ENCODE results near the gene CHST4. TPM values are rescaled to one million over a fixed set of nuclear protein-coding genes. Genes with fewer than 3 reads are reported as not detected.
"Not testable (repeated sequence)": the region's sequence is repeated elsewhere in the genome, so short reads cannot be mapped to it uniquely, and the experiment has no call there.

Gene CHST4
- total RNA-seq, result not detected

DNA sequence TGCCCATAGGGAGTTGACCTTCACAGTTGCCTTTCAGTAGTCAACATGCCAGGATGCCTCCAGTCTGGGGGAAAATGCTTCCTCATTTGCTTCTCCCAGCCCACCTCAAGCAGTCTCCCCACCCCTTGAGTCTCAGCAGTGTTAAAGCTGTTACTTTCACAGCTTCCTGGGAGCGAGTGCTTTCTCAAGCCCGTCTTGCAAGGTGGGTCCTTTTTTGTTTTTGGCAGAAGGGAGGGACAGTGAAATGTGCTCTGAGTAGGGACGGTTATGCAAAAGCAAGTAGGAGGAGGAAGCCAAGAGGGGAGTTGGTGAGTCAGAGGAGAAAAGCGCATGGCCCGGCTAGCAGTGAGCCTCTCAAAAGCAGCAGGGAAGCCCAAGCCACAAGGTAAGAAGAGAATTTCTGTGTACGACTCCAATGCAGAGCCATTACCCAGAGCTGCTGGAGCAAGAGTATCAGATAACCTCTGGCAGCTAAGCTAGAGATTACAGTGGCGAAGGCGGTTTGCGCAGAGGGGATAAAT lies at the start of gene CHST4:
TSS of gene CHST4 (plus strand) at position 316 of the 521 bp plus-strand sequence. CDS start 10,252 bp downstream, outside the sequence.
- ChIA-PET CTCF (interaction anchor here (1.4 kb wide), 1 partner anchor 64 kb away, joined by 3 read pairs; the partner anchor contains the start of gene ZNF23), POLR2A (no interaction called here)

DNA sequence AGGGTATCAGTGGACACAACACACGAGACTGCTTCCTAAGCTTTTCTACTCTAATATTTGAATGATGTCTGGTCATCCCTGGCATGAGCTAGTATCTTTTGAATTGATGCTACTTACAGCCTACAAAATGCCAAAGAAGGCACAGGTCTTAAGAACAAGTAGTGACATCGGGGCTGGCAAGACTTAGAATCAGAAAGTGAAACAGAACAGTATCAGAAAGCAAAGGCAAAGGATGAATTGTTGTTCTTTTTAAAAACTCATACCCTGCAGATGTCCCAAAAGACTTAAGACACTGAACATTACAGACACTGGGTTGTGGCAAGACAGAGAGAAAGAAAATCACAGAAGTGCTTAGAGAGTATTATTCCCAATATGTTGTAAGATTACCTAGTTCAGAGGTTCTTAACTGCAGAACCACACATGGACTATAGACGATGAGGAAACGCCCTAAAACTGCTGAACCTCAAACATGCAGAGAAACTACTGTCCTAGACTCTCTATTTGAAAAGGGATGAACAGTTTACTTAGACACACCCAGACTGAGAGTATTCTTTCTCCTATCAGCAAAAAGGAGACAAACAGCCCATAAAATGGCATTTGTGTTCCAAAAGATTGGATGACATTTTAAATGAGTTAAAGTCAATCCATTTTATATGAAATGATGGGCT lies 49.6 kb upstream of the CHST4 start:
- POLR2A ChIA-PET, result no interaction called here
- CTCF ChIA-PET, result no interaction called here

DNA sequence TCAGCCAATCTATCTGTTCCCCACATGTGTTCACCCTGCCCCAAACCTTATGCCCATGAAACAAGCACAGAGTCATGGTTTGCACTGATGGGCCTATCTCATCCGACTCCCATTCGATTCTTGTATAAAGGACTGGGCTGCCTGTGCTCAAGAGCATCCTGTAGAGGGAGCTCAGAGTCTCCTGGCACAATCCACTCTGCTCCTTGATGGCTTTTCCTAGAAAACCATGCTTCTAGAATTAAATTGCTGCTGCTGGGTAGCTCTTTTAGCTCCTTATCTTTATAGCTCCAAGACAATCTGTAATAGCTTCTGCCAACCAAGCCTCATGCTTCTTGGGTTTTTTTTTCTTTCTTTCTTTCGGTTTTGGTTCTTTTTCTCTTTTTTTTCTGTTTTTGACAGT lies 46.8 kb upstream of the CHST4 start:
- POLR2A ChIA-PET, result no interaction called here
- CTCF ChIA-PET, result no interaction called here

DNA sequence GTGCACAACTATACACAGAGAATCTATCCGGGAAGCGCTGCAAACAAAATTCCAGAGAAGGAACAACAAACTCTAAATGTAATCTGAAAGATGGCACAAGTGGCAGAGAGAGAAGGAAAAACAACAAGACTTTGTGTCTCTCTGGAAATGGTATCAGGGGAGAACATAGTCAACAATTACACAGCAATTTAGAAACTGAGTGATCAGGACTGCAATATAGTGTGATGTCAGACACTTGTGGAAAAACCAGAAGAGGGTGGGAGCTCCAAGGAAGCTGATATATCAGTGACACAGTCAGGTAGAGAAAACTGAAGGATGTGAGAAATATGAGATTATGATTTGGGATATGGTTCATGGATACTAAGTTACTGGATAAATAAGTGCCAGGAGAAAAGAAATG lies 45.3 kb upstream of the CHST4 start:
- ChIA-PET CTCF (interaction anchor here (1.7 kb wide), 1 partner anchor 18 kb away, joined by 5 read pairs; no protein-coding TSS in a partner anchor), POLR2A (no interaction called here)

DNA sequence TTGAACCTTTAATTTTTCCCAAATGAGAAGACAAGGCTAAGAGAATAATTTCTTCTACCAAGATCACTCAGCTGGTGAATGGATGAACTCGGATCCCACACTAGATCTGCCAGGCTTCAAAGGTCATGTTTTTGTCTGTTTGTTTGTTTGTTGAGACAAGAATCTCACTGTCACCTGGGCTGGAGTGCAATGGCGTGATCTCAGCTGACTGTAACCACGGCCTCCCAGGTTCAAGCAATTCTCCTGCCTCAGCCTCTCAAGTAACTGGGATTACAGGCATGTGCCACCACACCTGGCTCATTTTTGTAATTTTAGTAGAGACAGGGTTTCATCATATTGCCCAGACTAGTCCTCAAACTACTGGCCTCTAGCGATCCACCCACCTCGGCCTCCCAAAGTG lies 43.7 kb upstream of the CHST4 start:
- ChIA-PET POLR2A (interaction anchor here (1.9 kb wide), 1 partner anchor 20 kb away, joined by 11 read pairs; the partner anchor contains the start of gene ZNF23), CTCF (interaction anchor here (1.7 kb wide), 1 partner anchor 20 kb away, joined by 5 read pairs; no protein-coding TSS in a partner anchor)

DNA sequence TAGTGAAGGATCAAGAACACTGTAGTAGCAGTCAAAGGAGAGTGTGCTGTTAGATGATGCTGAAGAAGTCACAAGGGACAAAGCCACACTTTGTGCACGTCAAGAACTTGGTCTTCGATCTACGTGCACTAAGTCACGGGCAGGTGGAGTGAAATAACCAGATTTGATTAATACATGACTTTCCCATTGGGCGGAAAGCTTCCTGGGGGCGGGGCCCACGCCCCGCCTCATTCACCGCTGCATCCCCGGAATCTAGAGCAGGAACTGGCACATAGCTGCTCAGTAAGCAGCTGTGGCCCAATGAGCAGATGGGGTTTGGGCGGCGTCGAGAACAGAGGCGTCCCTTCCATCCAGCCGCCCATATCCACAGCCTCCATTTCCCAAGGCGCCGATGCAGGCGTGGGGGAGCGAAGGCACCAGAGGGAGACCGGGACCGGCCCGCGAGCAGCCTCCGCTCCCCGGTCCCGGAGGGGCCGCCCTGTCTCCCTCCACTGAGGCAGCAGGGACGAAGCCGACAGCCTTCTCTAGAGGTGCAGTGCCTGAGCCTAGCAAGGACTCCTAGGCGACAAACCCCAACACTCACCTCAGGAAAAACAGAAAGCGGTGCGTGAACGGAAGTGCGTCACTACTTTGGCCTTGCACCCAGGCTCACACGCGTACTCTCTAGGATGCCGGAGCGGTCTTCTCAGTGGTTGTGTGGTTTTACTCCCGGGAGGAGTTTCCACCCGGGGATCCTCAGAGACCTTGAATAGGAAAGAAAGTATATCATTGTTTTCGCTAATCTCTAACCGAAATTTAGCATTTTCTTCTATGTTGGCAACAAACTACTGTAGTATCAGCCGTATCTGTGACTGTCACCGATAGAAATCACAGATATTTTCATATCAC lies 42.0 kb upstream of the CHST4 start:
- CTCF ChIA-PET, result interaction anchor here (0.7 to 1.6 kb wide), 3 partner anchors 17 to 72 kb away, joined by 3 to 4 read pairs (median 4); partner anchors contain the start of gene ZNF23
- POLR2A ChIA-PET, result interaction anchor here (0.6 to 1.9 kb wide), 2 partner anchors 16 to 22 kb away, joined by 3 to 11 read pairs; partner anchors contain the start of gene ZNF23

DNA sequence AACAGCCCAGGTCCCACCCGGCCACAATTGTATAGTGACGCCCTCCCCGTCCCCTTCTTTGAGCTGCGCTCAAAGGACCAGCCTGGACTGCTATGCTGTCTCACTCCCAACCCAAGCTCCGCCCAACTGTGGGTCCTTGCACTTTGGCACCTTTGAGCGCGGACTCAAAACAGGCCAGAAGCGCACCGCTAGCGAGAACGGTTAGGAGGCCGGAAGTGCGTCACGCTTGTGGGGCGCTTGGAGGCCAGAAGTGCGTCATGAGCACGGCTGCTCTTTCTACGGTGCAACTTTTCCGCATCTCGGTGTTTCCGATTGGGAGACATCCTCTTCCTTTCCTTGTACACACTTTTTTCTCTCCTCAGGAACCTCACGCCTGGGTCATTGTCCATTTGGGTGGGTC lies 37.1 kb upstream of the CHST4 start, which contains the start of gene ZNF19:
TSS of gene ZNF19 (minus strand) at position 203 of the 400 bp plus-strand sequence. CDS start 7,210 bp downstream, outside the sequence.
- ChIA-PET POLR2A (no interaction called here), CTCF (no interaction called here)

DNA sequence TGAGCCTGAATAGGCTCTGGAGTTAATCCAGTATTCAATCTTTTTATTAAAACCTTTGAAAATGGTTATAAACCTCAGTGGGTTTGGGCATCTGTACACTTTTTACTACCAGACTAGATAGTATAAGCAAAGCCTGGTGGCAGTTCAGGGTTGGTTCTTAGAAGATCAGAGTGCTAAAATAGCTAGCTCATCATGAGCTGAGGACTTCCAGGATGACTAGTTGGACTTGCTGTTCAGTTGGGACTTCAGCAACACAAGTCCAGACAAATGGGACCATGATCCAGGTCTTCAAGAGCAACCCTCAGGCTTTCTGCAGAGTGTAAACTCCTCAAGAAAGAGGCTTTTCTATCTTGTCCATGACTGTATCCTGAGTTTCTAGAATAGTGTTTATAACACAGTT lies 35.9 kb upstream of the CHST4 start:
- ChIA-PET CTCF (interaction anchor here (1.5 kb wide), 1 partner anchor 77 kb away, joined by 4 read pairs; no protein-coding TSS in a partner anchor), POLR2A (no interaction called here)

DNA sequence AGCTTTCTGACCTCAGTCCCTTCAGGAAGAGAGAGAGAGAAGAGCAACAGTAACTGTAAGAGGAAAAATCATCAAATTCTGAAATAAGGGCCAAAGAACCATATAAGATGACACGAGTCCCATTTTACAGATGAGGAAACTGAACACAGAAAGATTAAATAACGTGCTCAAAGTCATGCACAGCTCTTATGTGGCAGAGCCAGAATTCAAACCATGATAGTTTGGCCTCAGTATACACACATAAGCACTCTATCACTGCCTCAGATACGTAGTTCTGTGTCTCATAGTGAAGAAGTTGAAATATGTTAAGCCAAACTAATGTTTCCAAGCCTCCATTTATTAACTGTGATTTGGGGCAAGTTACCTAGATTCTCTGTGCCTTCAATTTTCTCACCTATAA lies 35.2 kb upstream of the CHST4 start:
- ChIA-PET POLR2A (no interaction called here), CTCF (no interaction called here)

DNA sequence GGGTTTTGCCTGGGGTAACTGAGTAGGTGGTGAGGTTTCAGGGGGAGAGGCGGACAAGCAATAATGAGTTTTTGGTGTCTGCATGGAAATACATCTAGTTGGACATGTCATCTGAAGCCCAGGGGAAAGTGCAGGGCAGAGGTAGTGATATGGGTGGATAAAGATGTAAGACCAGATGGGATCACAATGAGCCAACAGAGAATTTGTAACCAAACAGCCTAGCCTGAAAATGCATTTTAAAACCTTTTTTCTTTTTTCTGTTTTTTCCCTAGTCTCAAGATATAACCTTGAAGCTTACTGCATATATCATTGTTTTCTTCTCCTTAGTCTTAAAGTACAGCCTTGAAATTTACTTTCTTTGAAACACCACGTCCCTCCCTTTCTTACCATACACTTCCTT lies 33.4 kb upstream of the CHST4 start:
- ChIA-PET POLR2A (no interaction called here), CTCF (no interaction called here)

DNA sequence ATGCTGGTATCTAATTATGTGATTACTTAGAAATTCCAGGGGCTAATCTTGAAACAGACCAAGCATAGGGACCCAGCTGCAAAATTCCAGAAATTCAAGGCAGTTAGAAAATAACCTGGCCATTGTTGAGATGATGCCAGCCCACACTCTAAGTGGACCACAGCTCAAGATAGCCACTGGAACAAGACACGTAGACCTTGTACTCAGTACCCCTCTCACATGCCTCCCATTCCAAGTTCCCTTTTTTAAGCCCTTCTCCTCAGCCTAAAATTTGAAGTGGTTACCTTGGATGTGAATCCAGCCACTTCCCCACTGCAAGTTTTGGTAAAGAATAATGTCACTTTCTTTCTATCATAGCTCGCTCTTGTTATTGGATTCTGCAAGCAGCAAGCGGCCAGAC lies 33.0 kb upstream of the CHST4 start:
- POLR2A ChIA-PET, result no interaction called here
- CTCF ChIA-PET, result interaction anchor here (1.0 kb wide), 1 partner anchor 81 kb away, joined by 4 read pairs; no protein-coding TSS in a partner anchor

DNA sequence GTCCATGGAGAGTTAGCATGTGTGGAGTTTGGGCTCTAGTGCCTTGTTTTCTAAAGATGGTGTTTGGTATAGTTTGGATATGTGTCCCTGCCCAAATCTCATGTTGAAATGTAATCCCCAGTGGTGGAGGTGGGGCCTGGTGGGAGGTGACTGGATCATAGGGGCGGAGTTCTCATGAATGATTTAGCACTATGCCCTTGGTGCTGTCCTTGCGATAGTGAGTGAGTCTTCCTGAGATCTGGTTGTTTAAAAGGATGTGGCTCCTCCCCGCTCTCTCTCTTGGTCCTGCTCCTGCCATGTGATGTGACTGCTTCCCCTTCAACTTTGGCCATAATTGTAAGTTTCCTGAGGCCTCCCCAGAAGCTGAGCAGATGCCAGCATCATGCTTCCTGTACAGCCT lies 28.2 kb upstream of the CHST4 start:
- CTCF ChIA-PET, result interaction anchor here (0.9 to 5.6 kb wide), 3 partner anchors 72 to 113 kb away, joined by 3 to 54 read pairs (median 3); no protein-coding TSS in a partner anchor

DNA sequence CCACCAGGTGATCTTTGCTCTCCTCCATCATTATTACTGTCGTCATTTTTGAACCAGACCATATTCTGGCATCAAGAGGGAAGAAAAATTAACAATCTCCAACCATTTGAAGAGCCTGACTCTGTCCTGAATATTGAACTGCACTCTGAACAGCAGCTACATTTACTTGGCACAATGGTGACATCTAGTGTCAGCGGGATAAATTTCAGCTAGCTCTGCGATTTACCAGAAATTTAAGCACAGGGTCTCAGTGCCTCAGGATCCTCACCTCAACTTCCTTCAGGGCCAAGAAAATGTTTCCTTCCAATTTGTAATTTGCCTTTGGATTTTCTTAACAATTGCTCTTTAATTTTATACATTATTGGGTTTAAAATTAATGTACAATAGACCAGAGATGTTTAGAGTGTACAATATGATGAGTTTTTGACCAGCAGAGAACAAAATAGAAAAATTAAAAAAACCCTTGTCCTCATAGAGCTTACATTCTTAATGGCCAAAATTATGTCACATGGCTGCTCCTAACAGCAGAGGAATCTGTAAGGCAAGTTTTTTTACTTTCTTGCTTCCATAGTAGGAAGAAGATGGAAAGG lies 26.4 kb upstream of the CHST4 start:
- POLR2A ChIA-PET, result interaction anchor here (0.6 to 0.9 kb wide), 2 partner anchors 16 to 32 kb away, joined by 3 read pairs; no protein-coding TSS in a partner anchor
- CTCF ChIA-PET, result interaction anchor here (0.7 to 5.6 kb wide), 10 partner anchors 11 to 141 kb away, joined by 3 to 54 read pairs (median 3); partner anchors contain the start of gene CALB2

More for the DNA sequence above, 28.2 kb upstream of the CHST4 start:
- POLR2A ChIA-PET, result no interaction called here

DNA sequence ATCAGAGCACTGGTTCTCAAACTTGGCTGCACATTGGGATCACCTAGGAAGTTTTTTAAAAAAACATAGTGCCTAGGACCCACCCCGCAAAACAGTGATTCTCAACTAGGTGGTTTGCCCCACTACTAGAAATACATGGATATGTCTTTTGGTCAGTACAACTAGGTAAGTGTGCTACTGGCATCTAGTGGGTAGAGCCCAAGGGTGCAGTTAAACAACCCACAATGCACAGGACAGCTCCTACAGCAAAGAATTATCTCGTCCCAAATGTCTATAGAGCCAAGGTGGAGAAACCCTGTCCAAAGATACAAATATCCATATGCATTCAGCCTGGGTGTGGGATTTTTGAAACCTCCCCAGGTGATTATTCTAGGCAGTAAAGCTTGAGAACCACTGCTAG lies 25.3 kb upstream of the CHST4 start:
- CTCF ChIA-PET, result interaction anchor here (0.6 to 5.6 kb wide), 5 partner anchors 16 to 110 kb away, joined by 3 to 54 read pairs (median 4); no protein-coding TSS in a partner anchor
- POLR2A ChIA-PET, result no interaction called here

DNA sequence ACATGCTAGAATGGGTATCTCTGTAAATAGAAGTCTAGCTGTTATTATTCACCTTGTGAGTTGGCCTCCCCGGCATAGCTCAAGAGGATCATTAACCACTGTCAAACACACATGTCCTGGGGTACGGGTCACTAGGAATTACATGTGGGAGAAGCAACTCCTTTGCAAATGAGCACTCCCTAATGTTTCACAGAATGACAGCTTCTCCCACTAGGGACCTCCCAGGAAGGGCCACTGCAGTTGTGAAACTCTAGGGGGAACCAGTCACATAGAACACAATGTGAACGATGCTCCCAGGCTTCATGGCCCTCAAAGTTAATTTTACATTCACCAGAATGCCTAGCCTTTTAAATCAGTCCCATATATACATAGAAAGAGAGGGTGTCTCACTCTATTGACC lies 24.7 kb upstream of the CHST4 start:
- CTCF ChIA-PET, result interaction anchor here (0.6 to 5.6 kb wide), 3 partner anchors 17 to 109 kb away, joined by 3 to 54 read pairs (median 8); no protein-coding TSS in a partner anchor
- POLR2A ChIA-PET, result no interaction called here

DNA sequence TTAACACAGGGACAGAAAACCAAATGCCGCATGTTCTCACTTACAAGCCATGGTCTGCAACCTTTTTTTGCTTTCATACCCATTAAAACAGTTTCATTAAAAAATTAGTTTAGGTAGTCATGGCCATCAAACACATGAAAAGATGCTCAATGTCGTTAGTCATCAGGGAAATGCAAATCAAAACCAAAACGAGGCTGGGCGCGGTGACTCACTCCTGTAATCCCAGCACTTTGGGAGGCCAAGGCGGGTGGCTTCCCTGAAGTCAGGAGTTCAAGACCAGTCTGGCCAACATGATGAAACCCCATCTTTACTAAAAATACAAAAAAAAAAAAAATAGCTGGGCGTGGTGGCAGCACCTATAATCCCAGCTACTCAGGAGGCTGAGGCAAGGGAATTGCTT lies 22.2 kb upstream of the CHST4 start:
- CTCF ChIA-PET, POLR2A ChIA-PET: not testable (repeated sequence)

DNA sequence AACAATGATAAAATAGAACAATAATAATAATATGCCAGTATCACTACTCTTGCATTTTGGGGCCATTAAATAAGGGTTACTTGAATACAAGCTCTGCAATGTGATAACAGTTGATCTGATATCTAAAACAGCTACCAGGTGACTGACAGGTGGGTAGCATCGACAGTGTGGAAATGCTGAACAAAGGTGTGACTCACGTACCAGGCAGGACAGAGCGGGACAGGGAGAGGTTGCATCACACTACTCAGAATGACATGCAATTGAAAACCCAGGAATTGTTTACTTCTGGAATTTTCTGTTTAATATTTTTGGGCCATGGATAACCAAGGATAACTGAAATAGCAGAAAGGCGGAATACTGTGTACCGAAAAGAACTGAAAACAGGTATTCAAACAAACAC lies 21.3 kb upstream of the CHST4 start:
- ChIA-PET CTCF (no interaction called here), POLR2A (no interaction called here)

DNA sequence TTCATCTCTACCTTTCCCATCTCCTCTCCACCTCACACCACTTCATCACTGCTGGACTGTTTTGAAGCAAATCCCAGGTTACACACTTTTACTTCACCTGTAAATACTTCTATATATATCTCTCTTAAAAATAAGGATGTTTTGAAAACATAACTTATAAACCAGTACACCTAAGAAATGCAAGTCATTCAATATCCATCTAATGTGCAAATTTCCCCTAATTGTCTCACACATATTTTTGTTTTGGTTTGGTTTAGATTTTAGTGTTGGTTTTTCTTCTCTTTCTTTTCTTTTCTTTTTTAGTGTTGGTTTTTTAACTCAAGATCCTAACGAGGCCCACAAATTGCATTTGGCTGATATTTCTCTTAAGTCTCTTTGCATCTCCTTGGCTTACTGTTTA lies 19.2 kb upstream of the CHST4 start:
- CTCF ChIA-PET, result no interaction called here
- POLR2A ChIA-PET, result no interaction called here

DNA sequence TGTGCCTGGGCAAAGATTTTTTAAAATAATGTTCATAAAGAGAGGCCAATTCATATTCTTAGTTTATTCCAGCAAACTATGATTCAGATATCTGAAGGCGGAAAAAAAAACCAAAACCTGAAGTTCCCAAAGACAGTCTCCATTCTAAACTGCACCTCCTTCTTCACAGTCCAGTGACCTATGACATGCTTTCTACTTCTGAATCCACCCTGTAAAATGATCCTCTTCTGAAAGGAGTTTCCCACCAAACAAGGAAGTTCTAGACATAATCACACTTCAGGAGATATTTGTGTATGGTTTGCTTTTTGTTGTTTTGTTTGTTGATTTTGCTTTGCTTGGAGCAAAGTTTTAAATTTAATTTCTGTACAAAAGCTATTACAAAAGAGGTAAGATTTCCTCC lies 12.9 kb upstream of the CHST4 start:
- CTCF ChIA-PET, result no interaction called here
- POLR2A ChIA-PET, result no interaction called here

DNA sequence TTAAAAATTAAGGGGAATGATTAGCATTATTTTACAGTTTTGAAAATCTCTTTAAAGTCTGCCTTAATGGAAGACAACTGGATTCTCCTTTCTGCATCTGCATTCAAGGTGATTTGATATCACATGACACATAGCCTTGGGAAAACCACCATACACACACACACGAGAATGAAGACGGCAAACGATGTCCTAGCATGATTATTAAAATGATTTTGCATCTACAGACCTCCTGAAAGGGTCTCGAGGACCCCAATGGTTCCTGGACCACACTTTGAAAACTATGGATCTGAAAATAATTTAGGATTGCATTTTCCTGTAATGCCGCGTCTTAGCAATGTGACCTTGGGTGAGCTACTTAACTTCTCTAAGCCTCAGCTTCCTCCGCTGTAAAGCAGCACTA lies 11.8 kb upstream of the CHST4 start:
- CTCF ChIA-PET, result no interaction called here
- POLR2A ChIA-PET, result no interaction called here
